ENCODE results near the gene CNIH1. TPM values are rescaled to one million over a fixed set of nuclear protein-coding genes. Genes with fewer than 3 reads are reported as not detected.
"Not testable (repeated sequence)": the region's sequence is repeated elsewhere in the genome, so short reads cannot be mapped to it uniquely, and the experiment has no call there.

Gene CNIH1
- total RNA-seq, 1 experiment from 2014 or later = 118 TPM

DNA sequence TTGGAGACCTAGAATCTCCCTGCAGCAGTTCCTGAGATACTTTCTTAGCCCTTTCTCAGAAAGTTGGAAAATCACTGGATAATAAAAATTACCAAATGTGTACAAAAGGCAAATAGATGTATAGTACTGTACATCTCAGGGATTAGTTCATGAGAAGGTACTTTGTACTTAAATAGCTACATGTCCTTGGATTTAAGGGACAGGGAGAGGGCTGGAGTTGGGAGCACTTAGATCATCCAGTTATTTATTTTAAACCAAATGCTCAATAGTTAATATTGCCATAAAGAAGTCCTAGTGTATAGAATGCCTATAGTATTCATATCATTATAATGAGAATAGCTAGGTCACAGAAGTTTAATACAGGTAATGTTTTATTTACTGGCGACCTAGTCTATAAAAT, 31.0 kb downstream of the CNIH1 start:
- Mint-ChIP-seq H3K4me3 (ENCODE audit: low read depth, unreplicated experiment) (no peak overlapping the region), H3K27me3 (ENCODE audit: unreplicated experiment) (no peaks in the 10 kb centered on the region), H3K9me3 (ENCODE audit: low read depth, unreplicated experiment) (no peaks in the 10 kb centered on the region), H3K36me3 (ENCODE audit: insufficient read depth, unreplicated experiment) (peaks cover 14% of the 10 kb centered on the region), H3K27ac (ENCODE audit: unreplicated experiment) (no peak overlapping the region), H3K4me1 (ENCODE audit: low read depth, unreplicated experiment) (peaks cover 8% of the 10 kb centered on the region)
- TF ChIP-seq, protein P1, sequence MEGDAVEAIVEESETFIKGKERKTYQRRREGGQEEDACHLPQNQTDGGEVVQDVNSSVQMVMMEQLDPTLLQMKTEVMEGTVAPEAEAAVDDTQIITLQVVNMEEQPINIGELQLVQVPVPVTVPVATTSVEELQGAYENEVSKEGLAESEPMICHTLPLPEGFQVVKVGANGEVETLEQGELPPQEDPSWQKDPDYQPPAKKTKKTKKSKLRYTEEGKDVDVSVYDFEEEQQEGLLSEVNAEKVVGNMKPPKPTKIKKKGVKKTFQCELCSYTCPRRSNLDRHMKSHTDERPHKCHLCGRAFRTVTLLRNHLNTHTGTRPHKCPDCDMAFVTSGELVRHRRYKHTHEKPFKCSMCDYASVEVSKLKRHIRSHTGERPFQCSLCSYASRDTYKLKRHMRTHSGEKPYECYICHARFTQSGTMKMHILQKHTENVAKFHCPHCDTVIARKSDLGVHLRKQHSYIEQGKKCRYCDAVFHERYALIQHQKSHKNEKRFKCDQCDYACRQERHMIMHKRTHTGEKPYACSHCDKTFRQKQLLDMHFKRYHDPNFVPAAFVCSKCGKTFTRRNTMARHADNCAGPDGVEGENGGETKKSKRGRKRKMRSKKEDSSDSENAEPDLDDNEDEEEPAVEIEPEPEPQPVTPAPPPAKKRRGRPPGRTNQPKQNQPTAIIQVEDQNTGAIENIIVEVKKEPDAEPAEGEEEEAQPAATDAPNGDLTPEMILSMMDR (IDR thresholded peaks at IDR 0.05; ENCODE audit: unreplicated experiment) = no peak
- intact Hi-C loops (cut with micrococcal nuclease; ENCODE audit: unreplicated experiment) = no loop called here
- CTCF ChIA-PET = no interaction called here
- DNase-seq = no peak
- BruUV-seq (replicated peaks) = no TSS peak

DNA sequence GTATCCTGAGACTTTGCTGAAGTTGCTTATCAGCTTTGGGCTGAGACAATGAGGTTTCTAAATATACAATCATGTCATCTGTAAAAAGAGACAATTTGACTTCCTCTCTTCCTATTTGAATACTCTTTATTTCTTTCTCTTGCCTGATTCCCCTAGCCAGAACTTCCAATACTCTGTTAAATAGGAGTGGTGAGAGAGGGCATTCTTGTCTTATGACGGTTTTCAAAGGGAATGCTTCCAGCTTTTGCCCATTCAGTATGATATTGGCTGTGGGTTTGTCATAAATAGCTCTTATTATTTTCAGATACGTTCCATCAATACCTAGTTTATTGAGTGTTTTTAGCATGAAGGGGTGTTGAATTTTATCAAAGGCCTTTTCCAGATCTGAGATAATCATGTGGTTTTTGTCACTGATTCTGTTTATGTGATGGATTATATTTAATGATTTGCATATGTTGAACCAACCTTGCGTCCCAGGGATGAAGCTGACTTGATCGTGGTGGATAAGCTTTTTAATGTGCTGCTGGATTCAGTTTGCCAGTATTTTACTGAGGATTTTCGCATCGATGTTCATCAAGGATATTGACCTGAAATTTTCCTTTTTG, 37.7 kb downstream of the CNIH1 start:
- BruUV-seq (replicated peaks); H3K4me3 Mint-ChIP-seq (ENCODE audit: low read depth, unreplicated experiment); intact Hi-C loops (cut with micrococcal nuclease; ENCODE audit: unreplicated experiment); DNase-seq; CTCF ChIA-PET; H3K27me3 Mint-ChIP-seq (ENCODE audit: unreplicated experiment); H3K9me3 Mint-ChIP-seq (ENCODE audit: low read depth, unreplicated experiment); H3K27ac Mint-ChIP-seq (ENCODE audit: unreplicated experiment): not testable (repeated sequence)
- H3K36me3 Mint-ChIP-seq (ENCODE audit: insufficient read depth, unreplicated experiment) = peaks cover 15% of the 10 kb centered on the region
- H3K4me1 Mint-ChIP-seq (ENCODE audit: low read depth, unreplicated experiment) = peaks cover 32% of the 10 kb centered on the region

DNA sequence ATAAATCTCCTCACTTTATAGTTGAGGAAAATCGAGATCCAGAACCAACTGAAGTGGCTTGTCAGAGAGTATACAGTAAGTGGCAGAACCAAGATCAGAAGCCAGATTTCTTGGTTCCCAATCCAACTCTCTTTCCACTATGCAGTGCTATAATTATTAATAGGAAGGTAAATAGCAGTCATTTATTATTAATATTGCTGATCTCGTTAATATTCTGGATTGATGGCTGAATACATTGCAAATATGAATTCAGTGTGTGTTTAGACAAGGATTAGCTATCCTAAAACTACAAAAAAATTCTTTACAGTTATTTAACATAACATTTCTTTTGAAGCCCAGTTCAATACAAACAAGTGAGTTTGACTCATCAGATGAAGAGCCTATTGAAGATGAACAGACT, 41.6 kb downstream of the CNIH1 start:
- BruUV-seq (replicated peaks) = no TSS peak
- H3K4me3 Mint-ChIP-seq (ENCODE audit: low read depth, unreplicated experiment) = peak overlapping the region; percentile 96
- peaks cover 31% of the 10 kb centered on the region for H3K36me3 Mint-ChIP-seq (ENCODE audit: insufficient read depth, unreplicated experiment)
- H3K9me3 Mint-ChIP-seq (ENCODE audit: low read depth, unreplicated experiment) = no peaks in the 10 kb centered on the region
- peaks cover 21% of the 10 kb centered on the region for H3K4me1 Mint-ChIP-seq (ENCODE audit: low read depth, unreplicated experiment)
- TF ChIP-seq, protein P1 (IDR thresholded peaks at IDR 0.05; ENCODE audit: unreplicated experiment) = no peak
- H3K27ac Mint-ChIP-seq (ENCODE audit: unreplicated experiment) = no peak overlapping the region
- intact Hi-C loops (cut with micrococcal nuclease; ENCODE audit: unreplicated experiment) = no loop called here
- CTCF ChIA-PET = no interaction called here
- H3K27me3 Mint-ChIP-seq (ENCODE audit: unreplicated experiment) = no peaks in the 10 kb centered on the region
- DNase-seq = no peak

DNA sequence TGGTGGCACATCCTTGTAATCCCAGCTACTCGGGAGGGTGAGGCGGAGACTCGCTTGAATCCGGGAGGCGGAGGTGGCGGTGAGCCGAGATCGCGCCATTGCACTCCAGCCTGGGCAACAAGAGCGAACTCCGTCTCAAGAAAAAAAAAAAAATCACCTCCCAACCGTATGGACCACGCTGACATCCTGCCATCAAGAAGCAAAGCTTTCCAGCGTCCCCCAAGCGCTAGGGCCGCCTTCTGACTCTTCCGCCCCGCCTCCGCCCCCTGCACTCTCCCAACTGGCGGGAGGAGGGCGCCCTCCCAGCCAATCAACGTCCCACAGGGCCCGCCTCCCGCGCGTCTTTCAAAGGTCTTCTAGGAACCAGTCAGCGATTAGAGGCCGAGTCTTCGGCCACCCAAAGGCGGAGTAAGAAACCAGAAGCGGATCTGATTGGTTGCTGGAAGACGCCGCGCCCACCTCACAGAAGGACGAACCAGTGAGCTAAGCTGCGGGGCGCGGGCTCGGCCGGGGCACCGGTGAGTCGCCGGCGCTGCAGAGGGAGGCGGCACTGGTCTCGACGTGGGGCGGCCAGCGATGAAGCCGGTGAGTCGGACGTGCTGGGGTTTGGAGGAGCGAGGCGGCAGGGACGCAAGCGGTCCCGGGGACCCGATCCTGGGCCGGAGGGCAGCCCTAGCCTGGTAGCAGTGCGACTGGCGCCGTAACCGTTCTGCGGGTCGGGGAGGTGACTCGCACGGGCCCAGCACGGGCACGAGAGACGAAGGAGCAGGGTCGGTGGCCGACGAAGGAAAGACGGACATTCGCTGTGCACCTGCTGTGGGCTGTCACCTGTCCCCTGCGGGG, 44.5 kb downstream of the CNIH1 start, which contains the start of gene CDKN3:
TSS of gene CDKN3 (plus strand) at position 515 of the 843 bp plus-strand sequence. CDS start at position 577, 62 bp downstream.
- CTCF ChIA-PET = interaction anchor here (0.7 to 2.1 kb wide), 10 partner anchors 9 to 443 kb away, joined by 3 to 11 read pairs (median 4); partner anchors contain the start of gene CGRRF1
- BruUV-seq (replicated peaks) = no TSS peak
- Mint-ChIP-seq H3K27me3 (ENCODE audit: unreplicated experiment) (no peaks in the 10 kb centered on the region), H3K9me3 (ENCODE audit: low read depth, unreplicated experiment) (no peaks in the 10 kb centered on the region), H3K27ac (ENCODE audit: unreplicated experiment) (peak within 1 kb of the TSS; percentile 84), H3K4me3 (ENCODE audit: low read depth, unreplicated experiment) (peak within 1 kb of the TSS; percentile 96), H3K4me1 (ENCODE audit: low read depth, unreplicated experiment) (peaks cover 15% of the 10 kb centered on the region), H3K36me3 (ENCODE audit: insufficient read depth, unreplicated experiment) (peaks cover 23% of the 10 kb centered on the region)
- DNase-seq = peak; percentile 96
- TF ChIP-seq, protein P1 (IDR thresholded peaks at IDR 0.05; ENCODE audit: unreplicated experiment) = peak; percentile 45
- intact Hi-C loops (cut with micrococcal nuclease; ENCODE audit: unreplicated experiment) = no loop called here

Data from Calu3 (cell line).